ENCODE data around the gene LCLAT1.

Gene LCLAT1

DNA sequence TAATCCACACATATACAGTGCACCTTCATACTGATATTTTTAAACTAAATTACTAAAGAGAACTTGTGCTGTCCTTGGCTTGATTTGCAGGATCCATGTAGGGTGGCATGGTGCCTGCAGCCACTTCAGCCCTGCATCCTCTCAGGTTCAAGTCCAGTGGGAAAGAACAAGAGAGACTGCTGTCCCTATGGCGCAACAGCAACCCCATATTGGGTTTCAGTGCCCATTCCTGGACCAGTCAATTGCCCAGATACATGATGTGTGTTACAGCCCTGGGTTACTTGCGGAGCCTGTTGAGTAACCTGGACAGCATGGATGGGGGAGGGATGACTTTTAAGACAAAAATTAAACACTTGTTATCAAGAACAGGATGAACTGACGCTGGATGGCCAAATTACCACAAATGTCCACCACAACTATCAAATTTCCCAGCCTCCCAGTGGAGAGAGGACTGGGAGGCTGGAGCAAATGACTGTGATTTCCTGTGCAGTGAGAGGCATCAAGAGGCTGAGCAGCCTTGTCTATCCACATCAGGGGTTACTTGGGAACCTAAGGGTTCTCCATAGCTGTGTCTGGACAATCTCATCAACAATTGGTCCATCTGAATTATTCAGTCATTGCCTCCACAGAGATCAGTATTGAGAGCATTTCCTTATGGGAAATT, 198.2 kb downstream of the LCLAT1 start:
- in situ Hi-C loops (cut with HindIII; ENCODE audit: low pct_ligation_motif_present, low pct_unique_long_range_greater_than_20kb, low sequenced_read_pairs), result no loop called here
- no peak for DNase-seq

DNA sequence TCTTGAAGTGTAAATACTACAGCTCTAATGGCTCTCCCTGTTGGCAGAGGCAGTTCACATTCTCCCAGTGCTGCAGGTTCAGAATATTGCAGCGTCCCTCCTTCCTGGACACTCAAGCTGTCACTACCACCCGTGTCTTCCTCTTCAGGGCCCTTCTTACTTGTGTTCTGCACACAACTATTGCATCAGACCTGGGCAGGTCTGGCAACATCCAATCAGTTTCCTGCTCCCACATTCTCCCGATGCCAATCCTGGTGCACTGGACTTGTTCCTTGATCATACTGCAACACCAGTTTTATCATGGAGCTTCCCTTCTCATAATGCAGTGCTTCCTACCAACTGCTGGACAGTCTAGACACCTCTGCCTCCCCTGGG, 198.7 kb downstream of the LCLAT1 start:
- in situ Hi-C loops (cut with HindIII; ENCODE audit: low pct_ligation_motif_present, low pct_unique_long_range_greater_than_20kb, low sequenced_read_pairs), result no loop called here
- DNase-seq, result no peak

DNA sequence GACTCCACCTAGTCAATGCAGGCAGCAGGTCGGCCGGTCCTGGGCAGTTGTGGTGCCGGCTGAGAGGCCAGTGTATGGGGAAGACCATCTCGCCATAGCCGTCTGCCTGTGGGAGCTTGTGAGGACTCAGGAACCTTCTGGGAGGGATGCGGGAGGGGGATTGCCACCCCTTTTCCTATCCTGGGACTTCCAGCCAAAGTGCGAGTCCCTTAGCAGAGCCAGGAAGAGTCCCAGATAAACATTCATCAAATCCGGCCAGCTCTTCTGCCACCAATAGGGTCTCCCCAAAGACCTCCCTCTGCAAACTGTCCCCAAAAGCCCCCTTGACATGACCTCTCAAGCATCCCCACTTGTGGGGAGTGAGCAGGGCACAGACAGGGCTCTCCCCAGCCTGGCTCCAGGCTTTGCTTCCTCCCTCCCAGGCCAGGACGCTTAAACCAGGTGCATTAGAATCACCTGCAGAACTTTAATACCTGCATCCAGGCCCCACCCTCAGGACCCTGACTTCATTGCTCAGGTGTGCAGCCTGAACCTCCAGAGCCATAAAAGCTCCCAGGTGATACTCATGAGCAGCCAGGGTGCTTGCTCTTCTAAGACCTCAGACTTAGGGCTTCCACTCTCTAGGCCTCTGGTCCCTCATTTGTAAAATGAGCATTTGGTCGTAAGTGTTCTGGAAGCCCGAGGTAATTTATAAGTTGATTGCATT, 200.9 kb downstream of the LCLAT1 start:
- in situ Hi-C loops (cut with HindIII; ENCODE audit: low pct_ligation_motif_present, low pct_unique_long_range_greater_than_20kb, low sequenced_read_pairs), result no loop called here
- DNase-seq, result no peak

DNA sequence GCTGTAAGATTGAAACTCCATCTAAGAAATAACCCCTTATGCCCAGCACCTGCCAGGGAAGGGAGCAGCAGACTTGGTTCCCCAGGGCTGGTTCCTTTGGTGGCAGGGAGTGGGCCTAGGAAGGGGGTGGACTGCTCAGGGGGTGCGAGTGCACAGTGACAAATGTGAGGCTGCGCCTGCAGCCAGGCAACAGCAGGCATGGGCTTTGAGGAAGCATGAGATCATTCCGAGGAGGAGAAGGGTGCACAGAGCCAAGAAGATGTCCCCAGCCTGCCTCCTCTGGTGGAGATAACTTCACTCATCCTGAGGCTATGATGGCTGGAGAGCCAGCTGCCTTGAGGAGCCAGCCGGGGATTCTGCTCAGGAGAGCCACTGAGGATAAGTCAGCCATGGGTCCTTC, 202.2 kb downstream of the LCLAT1 start:
- in situ Hi-C loops (cut with HindIII; ENCODE audit: low pct_ligation_motif_present, low pct_unique_long_range_greater_than_20kb, low sequenced_read_pairs), result no loop called here
- no peak for DNase-seq

DNA sequence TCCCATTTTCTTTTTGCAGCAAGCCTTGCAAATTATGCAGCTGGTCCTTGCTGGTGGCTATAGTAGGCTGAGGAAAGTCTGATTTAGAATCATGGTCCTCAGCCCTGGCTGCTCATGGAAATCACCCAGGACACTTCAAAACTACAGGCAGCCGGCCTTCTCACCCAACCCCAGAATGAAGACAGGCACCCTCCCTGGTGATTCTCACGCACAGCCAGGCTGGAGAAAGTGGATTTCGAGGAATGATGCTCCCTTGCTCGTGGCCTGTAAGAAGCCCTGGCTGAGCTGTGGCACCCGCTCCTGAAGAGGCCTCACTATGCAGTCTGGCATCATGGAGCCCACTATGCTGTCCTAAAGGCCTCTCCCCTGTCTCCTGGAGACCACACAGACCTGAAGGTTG, 202.8 kb downstream of the LCLAT1 start:
- no peak for DNase-seq
- in situ Hi-C loops (cut with HindIII; ENCODE audit: low pct_ligation_motif_present, low pct_unique_long_range_greater_than_20kb, low sequenced_read_pairs), result loop anchor here (25.0 kb wide), 1 partner anchor 438 kb away; no protein-coding TSS in a partner anchor

DNA sequence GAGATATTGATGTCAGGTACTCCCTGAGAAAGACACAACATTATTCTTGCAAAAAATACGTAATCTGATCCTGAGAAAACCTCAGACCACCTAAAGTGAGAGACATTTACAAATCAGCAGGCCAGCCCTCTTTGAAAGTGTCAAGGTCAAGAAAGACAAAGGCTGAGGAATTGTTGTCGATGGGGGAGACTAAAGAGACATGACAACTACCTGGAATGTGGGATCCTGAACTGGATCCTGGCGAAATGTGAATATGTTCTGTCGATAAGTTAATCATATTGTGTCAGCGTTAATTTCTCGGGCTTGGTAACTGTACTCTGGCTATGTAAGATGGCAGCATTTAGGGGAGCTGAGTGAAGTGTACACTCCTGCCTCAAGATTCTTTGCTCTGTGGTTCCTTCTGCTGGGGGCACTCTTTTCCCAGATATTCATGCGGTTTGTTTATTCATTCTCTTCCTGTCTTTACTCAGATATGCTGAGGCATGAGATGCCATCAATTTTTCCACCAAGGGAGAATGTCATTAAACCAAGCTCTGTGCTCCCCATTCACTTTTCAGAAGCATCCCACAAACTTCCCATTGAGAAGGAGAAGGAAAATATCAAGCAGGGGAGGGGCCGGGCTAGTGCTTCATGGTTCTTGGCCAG, 205.3 kb downstream of the LCLAT1 start:
- in situ Hi-C loops (cut with HindIII; ENCODE audit: low pct_ligation_motif_present, low pct_unique_long_range_greater_than_20kb, low sequenced_read_pairs), result loop anchor here (25.0 kb wide), 1 partner anchor 440 kb away; no protein-coding TSS in a partner anchor
- DNase-seq, result no peak

DNA sequence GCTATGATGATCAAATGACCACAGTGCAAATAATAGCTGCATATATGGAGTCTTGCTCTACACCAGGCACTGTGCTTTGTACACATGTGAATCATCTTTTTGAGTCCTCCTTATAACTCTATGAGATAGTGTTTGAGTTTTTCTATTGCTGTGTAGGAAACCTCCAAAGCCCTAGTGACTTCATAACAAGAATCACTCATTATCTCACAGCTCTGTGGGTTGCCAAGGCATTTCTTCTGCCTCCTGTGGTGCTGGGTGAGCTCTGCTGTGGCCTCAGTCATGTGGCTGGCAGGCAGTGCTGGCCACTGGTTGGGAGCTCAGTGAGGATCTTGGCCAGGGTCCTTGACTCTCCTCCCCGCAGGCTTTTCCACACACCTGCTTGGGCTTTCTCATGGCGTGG, 206.8 kb downstream of the LCLAT1 start:
- no peak for DNase-seq
- in situ Hi-C loops (cut with HindIII; ENCODE audit: low pct_ligation_motif_present, low pct_unique_long_range_greater_than_20kb, low sequenced_read_pairs), result loop anchor here (25.0 kb wide), 1 partner anchor 442 kb away; no protein-coding TSS in a partner anchor

DNA sequence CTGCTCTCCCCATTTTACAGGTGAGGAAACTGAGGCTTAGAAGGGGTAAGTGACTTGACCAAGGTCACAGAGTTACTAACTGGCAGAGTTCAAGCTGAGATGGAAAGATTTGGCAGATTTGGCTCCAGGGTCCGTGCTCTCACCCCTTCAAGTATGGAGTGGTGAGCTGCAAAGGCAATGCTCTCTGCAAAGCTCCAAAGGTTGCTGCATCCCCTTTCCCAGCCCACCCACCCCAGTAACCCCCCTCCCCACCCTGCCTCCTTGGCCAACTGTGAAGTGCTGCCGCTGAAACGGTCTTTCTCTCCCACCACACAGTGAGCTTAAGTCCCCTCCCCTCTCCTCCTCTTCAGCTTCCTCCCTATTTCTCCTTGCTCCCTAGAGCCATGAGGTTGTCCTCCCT, 207.4 kb downstream of the LCLAT1 start:
- no peak for DNase-seq
- in situ Hi-C loops (cut with HindIII; ENCODE audit: low pct_ligation_motif_present, low pct_unique_long_range_greater_than_20kb, low sequenced_read_pairs), result loop anchor here (25.0 kb wide), 1 partner anchor 442 kb away; no protein-coding TSS in a partner anchor

DNA sequence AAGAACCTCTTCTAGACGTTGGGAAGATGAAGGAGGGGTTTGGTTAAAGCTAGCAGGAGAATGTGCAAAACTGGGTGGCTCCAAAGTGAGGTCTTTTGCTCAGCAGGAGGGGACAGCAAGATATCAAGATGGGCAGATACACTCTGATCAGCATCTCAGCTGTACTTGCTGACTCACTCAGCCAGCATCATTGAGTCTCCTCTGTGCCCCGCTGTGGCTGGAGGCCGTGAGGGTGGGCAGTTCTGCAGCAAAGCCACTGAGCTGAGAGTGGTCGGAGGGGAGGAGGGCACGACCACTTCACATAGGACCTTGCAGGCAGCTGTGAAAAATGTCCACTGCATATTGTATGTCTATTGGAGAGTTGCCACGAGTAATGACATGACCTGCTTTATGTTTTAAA, 208.2 kb downstream of the LCLAT1 start:
- in situ Hi-C loops (cut with HindIII; ENCODE audit: low pct_ligation_motif_present, low pct_unique_long_range_greater_than_20kb, low sequenced_read_pairs), result loop anchor here (25.0 kb wide), 1 partner anchor 443 kb away; no protein-coding TSS in a partner anchor
- DNase-seq, result no peak

DNA sequence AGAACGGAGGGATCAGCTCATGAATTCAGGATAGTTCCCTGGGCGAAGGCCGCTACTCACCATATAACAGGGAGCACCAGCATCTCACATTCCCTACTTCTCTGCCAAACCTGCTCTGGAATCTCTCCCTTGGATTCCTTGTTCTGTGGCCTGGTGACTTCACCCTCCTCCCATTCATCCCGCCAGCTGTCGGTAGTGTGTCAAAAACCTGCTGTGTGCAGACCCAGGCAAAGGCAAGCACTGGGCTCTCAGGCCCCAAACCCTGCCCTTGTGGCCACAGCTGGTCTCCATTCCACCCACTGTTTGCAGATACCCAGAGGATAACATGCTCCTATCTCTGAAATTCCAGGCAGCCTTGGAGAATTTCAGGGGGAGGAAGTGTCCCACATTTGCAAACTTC, 208.6 kb downstream of the LCLAT1 start:
- in situ Hi-C loops (cut with HindIII; ENCODE audit: low pct_ligation_motif_present, low pct_unique_long_range_greater_than_20kb, low sequenced_read_pairs), result loop anchor here (25.0 kb wide), 1 partner anchor 443 kb away; no protein-coding TSS in a partner anchor
- DNase-seq, result no peak

DNA sequence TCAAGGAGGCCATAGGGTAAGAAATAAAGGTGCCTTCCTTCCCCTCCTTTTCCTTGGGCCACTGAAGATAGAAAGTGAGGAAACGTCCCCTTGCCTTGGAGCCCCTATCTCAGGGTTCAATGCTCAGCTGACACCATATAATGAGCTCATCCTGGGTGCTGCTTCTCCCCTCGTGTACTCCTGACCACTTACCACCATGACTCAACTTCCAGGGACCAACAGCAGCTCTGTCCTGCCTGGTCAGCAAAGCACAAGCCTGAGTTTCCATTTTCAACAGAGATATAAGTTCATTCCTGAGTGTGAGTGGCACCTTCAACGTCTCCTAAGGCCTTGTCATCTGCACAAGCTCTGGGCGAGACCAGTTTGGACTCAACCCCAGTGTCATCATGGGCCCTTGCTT, 209.0 kb downstream of the LCLAT1 start:
- in situ Hi-C loops (cut with HindIII; ENCODE audit: low pct_ligation_motif_present, low pct_unique_long_range_greater_than_20kb, low sequenced_read_pairs), result loop anchor here (25.0 kb wide), 1 partner anchor 444 kb away; no protein-coding TSS in a partner anchor
- no peak for DNase-seq

DNA sequence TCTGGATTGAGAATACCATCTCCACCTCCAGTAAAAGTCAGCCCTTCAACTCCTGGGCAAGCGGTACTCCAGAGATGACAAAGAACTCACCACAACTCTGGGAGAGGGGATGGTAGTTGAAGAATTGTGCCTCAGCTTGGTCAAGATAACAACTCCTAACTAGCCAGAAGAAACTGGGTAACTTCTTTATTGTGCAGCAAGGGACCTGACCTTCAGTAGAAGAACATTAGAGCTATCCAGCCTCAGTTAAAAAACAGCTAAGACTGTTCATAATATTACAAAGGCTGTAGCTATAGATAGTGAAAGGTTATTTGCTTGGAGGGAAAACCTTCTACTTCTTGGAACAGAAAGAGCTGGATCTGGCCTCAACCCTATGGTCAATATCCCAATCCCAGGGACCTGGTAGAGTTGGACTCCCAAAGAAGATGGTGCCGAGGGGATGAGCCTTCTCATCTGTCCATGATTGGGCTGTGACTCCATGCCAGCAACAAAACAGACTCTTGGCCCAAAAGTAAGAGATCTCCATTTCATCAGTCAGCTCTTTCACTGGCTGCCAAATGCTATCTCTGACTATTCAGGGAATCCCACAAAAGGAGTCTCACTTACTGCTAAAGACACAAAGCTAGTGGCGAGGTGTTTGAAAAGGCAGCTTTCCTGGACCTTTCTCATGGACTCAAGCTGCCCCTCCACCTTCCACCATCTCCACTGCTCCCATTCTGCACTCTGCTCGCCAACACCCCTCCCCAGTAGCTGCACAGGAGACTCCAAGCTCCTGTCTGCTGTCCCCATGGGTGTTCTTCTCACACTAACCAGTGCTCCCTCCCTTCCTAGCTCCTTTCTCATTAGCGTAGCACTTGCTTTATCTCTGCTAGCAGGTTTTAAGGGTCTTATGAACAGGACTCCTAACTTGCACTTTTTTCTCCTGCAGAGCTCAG, 214.4 kb downstream of the LCLAT1 start:
- in situ Hi-C loops (cut with HindIII; ENCODE audit: low pct_ligation_motif_present, low pct_unique_long_range_greater_than_20kb, low sequenced_read_pairs), result loop anchor here (25.0 kb wide), 1 partner anchor 449 kb away; no protein-coding TSS in a partner anchor
- peak; percentile 13 for DNase-seq

DNA sequence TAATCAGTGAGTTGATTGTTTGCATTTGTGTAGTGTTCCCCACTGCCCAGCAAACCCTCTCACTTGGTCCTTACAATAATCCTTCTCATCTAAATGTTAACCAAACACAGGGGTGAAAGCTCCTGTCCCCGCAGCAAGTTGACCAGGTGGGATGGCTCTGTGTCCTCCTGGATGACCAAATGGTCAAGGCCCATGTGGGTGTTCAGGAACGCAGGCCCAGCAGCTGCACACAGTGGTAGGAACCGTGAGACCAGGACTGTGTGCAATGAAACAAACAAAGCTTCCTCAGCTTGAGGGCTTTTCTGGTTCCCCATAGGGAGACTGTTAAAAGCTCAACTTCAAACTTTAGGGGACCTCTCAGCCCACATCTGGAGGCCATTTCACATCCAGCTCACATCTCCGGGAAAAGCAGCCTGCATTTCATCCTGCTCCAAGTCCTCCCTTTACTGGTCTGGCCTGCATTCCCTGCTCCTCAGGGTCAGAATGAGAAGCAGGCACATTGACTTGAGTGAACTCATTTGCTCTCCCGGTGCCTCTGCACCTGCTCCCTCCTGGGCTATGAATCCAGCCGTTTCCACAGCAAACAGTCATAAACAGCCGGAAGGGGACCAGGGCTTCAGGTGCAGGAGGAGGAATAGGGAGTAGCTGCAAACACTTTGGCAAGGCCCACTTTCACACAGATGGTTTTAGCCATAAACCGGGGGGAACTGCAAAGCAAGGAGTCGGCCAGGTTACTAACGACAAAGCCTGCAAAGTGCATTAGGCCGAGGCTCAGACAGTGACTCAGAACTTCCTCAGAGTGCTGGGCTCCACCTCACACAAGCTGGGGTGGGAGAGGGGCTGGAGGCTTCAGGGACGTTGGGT, 215.5 kb downstream of the LCLAT1 start:
- DNase-seq, result no peak
- in situ Hi-C loops (cut with HindIII; ENCODE audit: low pct_ligation_motif_present, low pct_unique_long_range_greater_than_20kb, low sequenced_read_pairs), result loop anchor here (25.0 kb wide), 1 partner anchor 450 kb away; no protein-coding TSS in a partner anchor

DNA sequence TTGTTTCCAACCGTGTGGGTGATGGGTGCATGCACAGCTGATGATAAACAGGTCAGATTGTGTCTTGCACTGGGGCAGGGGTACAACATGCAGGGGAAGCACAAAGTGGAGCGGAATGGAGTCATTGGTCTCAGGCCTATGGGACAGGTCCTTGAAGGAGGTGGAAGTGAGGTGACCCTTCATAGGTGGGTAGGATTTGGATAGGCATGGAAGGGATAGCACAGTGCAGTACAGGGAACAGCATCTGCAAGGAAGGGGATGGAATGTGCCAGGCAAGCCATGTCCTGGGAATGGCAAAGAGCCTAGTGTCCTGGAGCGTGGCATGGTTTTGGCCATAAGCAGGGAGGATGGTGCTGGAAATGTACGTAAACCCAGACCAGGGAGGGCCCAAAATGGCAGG, 216.3 kb downstream of the LCLAT1 start:
- no peak for DNase-seq
- in situ Hi-C loops (cut with HindIII; ENCODE audit: low pct_ligation_motif_present, low pct_unique_long_range_greater_than_20kb, low sequenced_read_pairs), result loop anchor here (25.0 kb wide), 1 partner anchor 451 kb away; no protein-coding TSS in a partner anchor

DNA sequence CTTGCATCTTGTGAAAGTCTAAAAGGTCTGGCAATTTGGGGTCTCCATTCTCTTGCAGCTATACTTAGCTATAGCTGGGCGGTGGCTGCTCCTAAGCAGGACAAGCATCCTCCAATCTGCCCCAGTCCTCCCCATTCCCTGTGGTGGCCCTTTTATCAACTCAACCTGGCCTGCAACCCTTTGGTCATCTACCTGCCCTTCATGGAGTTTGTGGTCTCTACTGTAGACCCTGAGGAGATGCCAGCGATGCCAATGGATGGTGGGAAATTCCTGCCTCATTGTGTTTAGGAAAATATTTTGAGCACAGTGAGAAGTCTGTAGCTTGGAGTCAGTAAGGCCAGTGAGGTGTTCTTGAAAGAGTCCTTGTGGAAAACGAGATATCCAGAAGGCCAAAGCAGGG, 216.8 kb downstream of the LCLAT1 start:
- DNase-seq, result no peak
- in situ Hi-C loops (cut with HindIII; ENCODE audit: low pct_ligation_motif_present, low pct_unique_long_range_greater_than_20kb, low sequenced_read_pairs), result loop anchor here (25.0 kb wide), 1 partner anchor 452 kb away; no protein-coding TSS in a partner anchor

DNA sequence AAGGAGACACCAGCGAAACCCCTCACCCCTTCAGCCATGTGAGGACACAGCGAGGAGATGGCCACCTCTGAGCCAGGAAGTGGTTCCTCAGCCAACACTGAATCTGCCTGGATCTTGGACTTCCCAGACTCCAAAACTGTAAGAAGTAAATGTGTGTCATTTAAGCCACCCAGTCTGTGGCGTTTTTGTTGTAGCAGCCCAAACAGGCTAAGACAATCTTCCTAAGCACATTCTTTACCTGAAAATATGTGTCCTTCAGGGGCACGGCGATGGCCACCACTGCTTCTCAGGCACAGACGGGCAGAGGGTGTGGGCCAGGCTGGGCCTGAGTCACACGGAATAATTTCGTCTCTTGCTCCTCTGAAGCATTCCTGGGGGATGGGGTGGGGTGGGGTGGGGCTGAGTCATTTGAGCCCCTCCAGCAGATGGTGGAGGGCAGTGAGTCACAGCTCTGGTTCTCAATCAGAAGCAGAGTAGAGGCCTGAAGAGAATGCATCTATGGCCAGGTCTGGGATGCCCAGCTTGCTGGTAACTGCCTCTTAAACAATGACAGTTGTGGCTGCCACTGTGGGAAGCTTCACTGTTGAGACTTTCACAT, 217.8 kb downstream of the LCLAT1 start:
- in situ Hi-C loops (cut with HindIII; ENCODE audit: low pct_ligation_motif_present, low pct_unique_long_range_greater_than_20kb, low sequenced_read_pairs), result loop anchor here (25.0 kb wide), 1 partner anchor 453 kb away; no protein-coding TSS in a partner anchor
- peak; percentile 65 for DNase-seq

DNA sequence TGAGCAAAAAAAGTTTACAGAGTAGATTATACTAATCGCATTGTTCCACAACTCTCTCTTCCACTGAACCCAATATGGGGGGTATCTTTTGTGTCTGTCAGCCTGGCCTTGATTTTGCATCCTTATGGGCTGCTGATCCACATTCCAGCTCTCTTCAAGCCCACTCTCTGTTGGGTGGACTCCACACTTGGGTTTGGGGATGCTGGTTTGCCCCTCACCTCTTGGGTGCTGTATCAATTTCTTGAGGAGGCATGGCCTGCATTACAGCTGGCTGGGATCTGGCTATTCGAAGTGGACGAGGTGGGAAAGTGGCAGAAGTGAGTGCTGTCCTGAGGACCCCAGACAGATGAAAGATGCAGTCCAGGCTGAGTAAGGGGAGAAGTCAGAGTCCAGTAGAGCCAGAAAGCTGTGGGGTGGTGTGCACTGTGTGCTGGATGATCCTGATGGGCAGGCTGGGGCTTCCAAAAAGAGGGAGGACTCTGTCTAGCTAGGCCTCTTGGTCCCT, 218.8 kb downstream of the LCLAT1 start:
- in situ Hi-C loops (cut with HindIII; ENCODE audit: low pct_ligation_motif_present, low pct_unique_long_range_greater_than_20kb, low sequenced_read_pairs), result loop anchor here (25.0 kb wide), 1 partner anchor 454 kb away; no protein-coding TSS in a partner anchor

More for the DNA sequence above, 218.8 kb downstream of the LCLAT1 start:
- DNase-seq, result no peak
